HG03066 (cell line): ENCODE measurements around the gene HOMER1.

Experiments
- ATAC-seq: cut with Tn5 transposase; IDR thresholded peaks from one replicate; pipeline ENCODE4 v1.9.1; 2021; ENCODE audit warnings: low read depth; ENCODE audit not compliant: unreplicated experiment

HOMER1 gene

DNA sequence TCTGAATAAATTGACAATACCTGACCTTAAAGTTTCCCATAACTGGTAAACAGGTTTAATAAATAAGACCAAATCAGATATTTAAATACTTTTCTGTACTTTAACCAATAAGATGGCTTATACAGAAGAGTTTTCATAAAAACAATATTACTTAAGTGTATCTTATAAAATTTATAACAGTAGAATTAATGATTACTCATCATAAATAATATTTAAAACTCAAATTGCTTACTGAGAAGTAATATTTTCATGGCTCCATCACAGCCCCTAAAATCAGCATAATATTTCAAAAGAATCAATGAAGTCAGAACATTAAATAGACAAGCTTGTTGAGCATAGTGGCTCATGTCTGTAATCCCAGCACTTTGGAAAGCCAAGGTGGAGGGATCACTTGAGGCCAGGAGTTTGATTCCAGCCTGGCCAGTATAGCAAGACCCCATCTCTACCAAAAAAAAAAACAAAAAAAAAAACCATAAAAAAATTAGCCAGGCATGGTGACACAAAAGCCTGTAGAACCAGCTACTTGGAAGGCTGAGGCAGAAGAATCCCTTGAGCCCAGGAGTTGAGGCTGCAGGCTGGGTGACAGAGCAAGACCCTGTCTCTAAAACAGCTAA lies 23.5 kb downstream of the HOMER1 start:
- no peak for ATAC-seq

DNA sequence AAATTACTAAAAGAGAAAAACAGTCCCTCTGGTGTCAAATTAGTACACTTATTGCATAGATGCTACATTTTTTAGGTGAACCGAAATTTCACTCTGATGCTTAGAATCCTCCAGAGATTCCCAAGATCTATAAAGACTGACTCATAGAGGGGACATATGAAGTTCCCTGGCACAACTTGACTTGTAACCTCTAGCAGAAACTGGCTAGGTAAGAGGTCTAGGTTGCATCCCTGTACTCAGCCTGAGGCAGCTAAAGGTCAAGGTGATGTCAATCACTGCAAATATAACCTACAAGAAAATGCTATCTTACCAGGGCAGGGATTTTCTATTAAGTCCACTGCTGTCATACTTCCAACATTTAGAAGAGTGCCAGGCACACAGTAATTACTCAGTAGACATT lies 24.2 kb downstream of the HOMER1 start:
- no peak for ATAC-seq

DNA sequence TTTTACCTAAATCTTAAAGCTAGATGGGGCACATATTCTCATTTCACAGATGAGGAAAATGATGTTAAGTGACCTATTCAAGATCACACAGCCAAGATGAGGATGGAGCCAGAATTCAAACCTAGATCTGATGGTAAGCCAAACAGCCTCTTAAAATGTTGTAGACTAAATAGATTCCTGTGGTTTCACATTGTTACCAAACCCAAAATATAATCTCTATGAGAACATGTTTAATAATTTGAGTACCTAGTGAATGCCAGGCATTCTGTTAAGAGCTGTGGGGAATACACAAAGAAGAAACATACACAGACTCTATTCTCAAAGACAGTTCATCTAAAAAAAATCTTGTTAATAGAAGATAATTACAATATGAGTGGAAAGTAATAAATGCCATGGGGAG lies 25.2 kb downstream of the HOMER1 start:
- ATAC-seq = no peak

DNA sequence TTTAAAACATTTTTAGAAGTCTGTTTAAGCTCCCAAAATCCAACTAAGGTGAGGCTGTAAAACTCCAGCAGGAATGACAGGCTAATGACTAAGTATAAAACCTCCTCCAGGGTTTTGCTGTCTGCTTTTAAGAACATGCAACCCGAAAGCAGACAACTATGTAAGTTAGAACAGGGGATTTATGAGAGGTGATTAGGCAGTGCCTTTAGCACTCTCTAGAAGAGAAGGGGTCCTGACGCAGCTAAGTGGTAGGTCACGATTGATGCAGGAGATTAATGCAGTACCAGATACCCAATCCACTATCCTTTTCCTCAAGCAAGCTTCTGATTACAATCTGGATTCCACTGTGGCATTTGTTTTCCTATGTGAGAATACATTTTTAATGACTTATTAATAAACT lies 25.9 kb downstream of the HOMER1 start:
- ATAC-seq = no peak

DNA sequence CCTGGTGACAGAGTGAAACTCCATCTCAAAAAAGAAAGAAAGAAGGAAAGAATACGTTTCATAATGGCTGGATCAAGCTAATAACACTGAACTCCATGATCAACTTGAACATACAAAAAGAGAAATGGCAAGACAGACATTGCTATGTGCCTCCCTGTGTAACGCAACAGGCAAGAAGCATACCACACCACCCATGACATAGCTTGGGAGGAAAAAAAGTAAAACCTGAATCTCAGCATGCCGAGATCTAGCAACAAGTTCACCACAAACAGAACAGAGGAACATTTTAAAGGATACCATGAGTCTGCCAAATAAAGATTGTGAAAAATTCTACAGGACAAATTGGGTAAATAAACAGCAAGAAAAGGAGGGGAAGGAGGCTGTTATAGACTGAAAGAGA lies 26.7 kb downstream of the HOMER1 start:
- ATAC-seq = no peak

DNA sequence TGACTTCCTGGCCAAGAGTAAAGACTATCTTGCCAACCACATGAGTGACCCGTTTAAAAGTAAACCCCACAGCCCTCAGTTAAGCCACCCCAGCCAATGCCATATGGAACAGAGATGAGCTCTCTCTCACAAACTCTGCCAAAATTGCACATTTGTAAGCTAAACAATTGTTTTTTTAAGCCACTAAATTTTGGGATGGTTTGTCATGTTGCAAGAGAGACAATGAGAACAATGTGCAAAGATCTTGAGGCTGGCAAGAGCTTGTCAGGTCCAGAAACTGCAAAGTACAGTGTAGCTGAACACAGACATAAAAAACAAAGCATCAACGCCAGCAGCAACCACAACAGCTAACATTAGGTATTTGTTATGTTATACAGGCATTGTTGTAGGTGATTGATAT lies 27.8 kb downstream of the HOMER1 start:
- no peak for ATAC-seq

DNA sequence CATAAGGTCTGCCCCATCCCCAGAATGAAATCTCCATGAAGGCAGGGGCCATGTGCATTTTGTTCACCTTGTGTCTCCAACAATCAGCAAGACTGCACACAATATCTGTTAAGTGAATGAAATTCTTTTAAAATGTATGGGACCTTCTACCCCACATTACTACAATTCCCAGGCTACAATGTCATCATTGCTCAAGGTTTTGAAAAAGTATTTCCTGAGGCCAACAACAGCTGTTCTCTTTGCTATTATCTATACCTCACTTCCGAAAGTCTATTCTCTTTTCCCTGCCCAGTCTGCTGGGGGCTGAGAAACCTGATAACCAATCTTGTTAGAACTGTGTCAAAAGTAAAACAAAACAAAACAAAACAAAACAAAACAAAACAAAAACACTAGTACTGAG lies 29.2 kb downstream of the HOMER1 start:
- ATAC-seq = no peak

DNA sequence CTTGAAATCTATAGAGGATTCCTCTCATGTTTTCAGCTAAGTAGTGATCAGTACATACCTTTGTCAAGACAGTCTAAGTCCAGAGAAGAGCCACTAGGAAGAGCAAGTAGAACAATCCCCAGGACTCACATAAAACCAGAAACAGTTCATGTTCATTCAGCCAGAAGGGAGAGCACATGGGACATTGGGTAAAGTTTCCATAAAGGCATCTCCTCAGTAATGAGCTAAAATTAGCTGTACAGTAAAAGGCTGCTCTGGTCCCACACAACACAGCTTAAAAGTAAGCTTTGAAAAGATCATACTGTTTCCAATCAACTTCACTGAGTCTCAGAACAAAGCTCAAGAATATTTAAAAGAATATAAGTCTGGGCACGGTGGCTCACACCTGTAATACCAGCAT lies 32.4 kb downstream of the HOMER1 start:
- no peak for ATAC-seq

DNA sequence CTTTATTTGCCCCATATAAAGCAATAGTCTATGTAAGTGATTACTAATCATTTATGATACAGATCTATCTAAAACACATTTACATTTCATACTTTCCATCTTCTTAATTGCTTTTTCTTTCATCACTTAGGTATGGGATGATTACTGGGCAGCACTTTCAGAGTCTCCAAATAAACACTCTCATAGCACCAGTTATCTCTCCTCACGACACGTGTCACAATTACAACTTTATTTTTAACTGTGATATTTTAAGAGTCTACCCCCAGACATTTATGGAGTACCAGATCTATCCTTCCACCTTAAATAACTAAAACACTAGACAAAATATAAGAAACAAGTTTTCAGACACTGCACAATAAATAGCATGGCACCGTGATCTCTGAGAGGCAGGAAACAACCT lies 32.9 kb downstream of the HOMER1 start:
- no peak for ATAC-seq

DNA sequence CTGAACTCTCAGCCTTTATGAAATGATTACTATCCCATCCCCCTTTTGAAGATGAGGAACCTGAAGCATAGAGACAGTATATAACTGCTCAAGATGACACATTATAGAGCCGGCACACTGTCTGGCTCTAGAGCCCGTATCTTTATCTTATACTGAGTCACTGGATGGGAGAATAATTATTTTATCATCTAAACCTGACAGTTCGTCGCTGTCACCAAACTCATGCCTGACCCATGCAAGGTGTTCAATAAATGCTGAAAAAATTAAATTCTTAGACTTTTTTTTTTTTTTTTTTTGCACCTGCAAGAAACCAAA lies 38.8 kb downstream of the HOMER1 start:
- no peak for ATAC-seq

DNA sequence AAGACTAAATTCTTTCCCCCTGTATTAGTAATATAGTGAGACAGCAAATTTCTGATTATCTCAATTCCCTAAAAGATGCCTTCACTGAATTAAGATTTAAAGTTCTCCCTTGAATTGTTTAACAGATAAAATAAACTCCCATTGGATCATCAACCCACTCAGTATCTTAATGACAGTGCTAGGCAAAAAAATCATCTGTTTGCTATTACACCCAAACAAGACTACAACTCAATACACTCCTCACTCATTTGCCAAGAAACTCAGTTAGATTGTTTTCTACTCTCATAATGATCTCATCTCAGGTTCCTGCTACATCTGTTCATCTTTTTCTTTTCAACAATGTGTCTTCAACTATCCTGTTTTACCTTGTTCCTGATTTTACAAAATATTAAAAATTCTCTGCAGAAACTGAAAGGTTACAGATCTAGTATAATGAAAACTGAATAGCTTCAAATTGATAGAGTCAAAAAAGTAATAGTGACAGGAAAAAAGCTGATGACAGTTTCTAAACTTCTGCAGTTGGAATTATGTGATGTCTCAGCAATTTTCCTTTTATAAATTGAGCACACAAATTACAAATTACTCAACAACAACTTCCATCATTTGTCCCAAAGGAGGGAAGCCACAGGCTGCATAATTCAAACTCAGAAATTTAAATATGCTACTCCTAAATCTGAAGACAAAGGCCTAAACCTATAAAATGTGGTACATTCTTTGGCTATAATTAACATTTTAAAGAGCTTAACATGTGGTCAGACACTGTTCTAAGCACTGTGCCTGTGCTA lies 39.4 kb downstream of the HOMER1 start:
- no peak for ATAC-seq

DNA sequence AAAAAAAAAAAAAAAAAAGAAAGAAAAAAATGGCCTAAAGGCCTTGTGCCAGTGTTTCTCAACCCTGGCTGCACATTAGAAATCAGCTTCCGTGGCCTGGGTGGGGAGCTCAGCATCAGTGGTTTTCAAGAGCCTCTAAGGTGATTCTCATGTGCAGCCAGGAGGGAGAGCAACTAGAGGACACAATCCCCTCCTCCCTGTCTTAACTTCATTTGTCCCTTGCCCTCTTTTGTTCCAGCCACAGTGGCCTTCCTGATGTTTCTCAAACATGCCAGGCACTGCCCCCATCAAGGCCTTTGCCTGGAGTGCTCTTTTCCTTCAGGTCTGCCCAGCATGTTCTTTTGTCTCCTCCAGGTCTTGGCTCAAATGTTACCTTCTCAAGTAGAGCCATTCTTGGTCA lies 42.4 kb downstream of the HOMER1 start:
- no peak for ATAC-seq

DNA sequence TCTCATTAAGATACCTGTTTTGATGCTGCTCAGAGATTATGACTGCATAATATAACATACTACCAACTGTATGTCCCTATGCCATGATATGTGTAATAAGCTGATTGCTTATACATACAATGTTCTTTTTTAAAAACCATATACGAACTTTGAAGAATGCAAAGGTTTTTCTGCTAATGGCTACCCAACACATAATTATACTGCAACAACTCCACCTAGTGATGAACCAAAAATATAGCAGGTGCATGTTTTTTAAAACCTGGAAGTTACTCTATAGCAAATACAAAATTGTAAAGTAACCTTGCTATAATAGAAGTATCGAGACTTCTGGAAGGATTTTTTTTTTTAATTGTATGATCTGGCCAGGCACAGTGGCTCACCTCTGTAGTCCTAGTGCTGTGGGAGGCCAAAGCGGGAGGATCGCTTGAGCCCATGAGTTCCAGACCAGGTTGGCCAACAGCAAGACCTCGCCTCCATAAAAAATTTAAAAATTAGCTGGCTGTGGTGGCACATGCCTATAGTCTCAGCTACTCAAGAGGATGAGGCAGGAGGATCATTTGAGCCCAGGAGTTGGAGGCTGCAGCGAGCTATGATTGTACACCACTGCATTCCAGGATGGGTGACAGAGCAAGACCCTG lies 49.1 kb downstream of the HOMER1 start:
- ATAC-seq = no peak

DNA sequence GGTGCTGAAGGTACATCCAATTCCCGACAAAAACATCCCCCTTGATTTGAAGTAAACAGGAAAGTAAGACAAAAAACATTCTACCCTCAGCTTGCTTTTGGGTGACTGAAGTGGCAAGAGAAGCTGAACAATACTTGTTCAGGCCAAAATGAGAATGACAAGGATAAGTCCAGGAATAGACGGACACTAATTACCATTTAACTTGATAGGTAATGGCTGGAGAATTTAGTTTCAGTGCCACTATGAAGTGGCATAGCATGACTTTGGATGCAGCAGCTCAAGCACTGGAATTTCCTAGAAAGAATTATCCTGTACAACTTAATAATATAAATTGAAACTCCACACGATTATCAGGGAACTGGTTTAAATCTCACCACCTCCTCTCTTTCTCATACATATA lies 49.7 kb downstream of the HOMER1 start:
- ATAC-seq = no peak

DNA sequence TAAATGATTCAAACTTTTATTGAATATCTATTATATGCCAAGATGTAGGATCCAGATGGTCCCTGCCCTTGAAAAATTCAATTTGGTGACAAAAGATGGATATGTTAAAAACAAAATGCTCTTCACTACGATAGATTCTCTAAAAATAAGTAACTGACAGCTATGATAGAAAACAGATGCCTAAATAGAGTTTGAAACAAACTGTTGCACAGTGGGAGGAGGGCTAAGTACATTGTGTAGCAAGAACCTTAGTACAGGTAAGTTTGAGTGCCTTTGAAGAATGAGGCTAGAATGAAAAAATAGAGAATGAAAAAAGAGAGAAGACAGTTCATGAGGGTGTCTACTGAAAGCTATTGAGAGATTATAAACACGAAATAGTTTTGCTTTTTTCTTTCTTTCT lies 54.3 kb downstream of the HOMER1 start:
- no peak for ATAC-seq

DNA sequence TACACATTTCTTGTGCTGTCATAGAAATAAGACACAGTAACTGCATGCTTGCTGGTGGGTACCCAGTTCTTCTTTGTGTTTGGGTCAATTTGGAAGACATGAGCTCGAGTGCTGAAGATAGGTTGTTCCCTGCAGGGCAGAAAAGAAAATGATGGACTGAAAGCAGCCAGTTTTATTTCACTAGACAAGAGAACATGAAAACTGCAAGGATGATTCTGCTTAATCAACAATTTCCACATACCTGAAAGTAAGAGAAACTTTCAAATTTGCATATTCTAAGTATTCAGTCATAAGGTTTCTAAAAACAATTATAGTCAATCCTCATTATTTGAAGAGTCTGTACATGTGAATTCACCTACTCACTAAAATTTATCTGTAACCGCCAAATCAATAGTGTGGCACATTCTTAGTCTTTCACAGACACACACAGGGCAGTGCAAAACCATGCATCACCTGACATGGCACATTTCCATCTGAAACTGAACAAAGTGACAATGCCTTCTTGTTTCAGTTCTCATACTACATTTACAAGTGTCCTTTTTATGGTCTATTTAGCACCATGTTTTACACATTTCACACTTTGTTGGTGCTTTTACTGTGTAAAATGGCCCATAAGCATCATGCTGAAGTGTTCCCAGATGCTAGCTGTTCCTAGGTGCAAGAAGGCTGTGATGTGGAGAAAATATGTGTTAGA lies 56.9 kb downstream of the HOMER1 start:
- peak; percentile 87 for ATAC-seq

DNA sequence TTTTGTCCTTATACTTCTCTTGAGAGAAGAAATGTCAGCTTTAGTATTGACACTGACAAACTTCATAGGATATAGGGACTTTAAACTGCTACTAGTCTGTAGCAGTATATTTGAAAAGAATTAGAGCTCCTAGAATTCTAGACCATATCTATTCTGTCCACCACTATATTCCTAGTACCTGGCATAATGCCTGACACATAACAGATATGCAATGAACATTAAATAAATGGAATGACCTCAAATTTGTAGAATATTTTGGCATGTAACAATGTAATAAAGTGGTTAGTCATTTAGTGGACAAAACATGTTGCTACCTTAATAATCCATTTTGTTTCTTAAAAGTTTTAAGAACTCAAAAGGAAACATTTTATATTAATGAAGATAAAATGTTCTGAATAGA lies 57.5 kb downstream of the HOMER1 start:
- ATAC-seq = no peak

DNA sequence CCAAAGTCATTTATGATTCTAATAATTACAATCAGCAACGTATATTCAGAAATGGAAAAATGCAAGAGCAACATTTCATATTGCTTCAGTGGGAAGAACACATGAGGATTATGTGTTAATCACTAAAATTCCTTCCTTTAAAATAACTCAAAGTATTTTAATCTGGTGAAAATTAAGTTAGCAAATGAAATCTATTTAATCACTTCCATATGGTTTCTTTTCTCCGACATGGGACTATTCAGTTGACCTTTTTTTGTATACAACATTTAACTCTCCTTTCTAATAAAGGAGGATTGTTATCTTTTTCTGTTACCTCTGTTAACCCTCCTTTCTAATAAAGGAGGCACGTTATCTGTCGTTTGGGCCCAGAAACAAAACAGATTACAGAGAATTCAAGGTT lies 59.9 kb downstream of the HOMER1 start:
- ATAC-seq = no peak

DNA sequence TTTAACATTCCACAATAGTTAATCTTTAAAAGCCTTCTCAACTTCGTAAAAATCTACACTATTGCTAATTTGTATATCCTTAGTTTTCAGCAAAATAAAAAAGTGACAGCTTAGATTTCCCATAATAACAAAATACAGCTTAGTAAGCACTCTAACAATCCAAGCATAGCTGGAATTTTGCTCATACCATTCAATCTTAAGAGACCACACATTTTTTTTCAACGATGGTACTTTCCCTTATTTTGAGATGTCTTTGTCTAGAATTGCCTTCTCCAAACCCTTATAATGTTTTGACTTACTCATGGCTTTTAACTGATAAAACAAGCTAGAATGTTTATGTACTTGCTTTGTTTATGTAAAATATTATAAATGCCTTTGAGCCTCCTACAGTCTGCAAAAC lies 65.6 kb downstream of the HOMER1 start:
- ATAC-seq = no peak

DNA sequence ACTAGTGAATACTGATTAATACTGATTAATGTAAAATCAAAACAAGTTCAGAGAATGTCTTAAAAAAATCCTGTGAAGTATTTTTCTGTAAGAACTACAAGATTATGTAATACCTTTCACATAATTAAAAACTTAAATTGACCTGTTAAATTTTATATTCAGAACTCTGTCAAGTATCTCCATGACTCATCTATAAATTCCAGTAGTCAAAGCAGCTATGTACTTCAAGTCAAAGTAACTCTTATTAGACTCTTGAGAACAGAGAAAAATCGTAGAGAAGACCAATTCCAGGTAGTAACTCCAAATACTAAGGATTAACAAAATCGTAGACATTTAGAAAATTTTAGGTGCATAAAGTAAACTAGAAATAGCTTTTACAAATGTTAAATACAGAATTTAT lies 77.1 kb downstream of the HOMER1 start:
- no peak for ATAC-seq

DNA sequence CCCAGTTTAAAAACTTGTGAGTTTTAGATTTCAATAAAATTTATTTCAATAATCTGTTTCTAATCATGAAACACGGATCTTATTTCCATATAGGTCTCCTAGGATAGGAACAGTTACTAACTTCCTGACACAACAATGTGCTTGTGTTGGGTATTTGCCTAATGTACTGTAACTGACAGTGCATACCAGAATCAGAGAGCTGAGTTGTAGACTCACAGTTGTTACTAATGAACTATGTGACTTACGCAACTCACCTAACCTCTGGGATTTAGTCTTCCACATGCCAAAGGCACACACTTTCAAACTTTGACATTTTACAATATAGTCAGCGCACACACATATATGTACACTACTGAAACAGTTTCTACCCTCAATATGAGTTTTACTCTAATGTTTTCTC lies 77.7 kb downstream of the HOMER1 start:
- ATAC-seq = no peak

DNA sequence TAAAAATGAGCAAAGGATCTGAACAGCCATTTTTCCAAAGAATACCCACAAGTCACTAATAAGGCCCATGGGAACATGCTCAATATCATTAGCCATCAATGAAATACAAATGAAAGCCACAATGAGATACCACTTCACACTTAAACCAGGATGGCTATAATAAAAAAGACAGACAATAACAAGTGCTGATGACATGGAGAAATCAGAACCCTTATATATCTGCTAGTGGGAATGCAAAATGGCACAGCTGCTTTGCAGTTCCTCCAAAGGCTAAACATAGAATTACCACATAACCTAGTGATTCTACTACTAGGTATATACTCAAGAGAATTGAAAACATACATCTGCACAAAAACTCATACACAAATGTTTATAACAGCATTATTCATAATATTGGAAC lies 83.7 kb downstream of the HOMER1 start:
- ATAC-seq = no peak
